ENCODE data around the gene CCNK.
A peak's percentile ranks its signal among the peaks of the same experiment; 100 is the strongest.

Gene CCNK

GRCh38 chr14:99480917-99481744 lies at the start of gene CCNK:
CCNK (plus strand) TSS chr14:99481409; CDS start chr14:99492678, 11,269 bp downstream.
- peak; percentile 100 for DNase-seq

DNA sequence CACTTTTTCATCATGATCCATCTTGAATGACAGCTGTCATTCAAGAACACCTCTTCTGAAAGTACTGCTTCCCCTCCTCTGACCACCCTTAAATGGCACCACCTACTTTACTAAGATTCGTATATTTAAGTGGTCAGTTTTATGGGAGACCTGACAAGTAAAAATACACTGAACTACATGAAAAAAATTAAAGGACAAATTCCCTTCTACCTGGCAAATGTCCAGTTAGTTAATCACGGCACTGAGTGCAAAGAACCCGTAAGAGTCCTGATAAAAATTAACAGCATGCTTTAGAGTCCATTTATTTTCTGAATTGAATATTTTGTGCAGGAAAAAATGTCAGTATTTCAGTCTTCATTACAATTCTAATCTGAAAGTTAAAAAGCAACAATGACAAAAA lies 49.2 kb upstream of the CCNK start:
- DNase-seq, result no peak

- DNase-seq, result no peak
These were observed 48.7 kb upstream of the CCNK start for GRCh38 chr14:99432485-99432884.

DNA sequence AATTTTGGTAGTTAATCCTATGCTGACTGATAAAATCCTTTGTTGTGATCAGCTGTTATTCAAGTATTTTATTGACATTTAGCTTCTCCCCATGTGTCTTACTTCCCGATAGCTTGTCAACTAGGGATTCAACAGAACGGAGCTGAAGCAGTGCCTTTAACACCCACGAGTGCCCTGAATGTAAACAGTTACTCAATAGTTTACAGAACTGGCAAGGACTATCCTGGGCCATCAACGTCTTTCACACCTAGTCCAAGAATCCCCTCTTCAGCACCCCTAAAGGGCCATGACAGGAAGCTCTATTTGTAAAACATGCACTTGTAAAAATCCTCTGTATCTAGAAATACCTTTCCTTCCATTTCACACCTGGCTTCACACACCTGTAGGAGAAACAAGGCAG lies 45.9 kb upstream of the CCNK start:
- DNase-seq, result no peak

GRCh38 chr14:99436247-99437180 lies 44.7 kb upstream of the CCNK start:
- DNase-seq, result no peak

- no peak for DNase-seq
These were observed 43.5 kb upstream of the CCNK start for GRCh38 chr14:99437706-99438105.

DNA sequence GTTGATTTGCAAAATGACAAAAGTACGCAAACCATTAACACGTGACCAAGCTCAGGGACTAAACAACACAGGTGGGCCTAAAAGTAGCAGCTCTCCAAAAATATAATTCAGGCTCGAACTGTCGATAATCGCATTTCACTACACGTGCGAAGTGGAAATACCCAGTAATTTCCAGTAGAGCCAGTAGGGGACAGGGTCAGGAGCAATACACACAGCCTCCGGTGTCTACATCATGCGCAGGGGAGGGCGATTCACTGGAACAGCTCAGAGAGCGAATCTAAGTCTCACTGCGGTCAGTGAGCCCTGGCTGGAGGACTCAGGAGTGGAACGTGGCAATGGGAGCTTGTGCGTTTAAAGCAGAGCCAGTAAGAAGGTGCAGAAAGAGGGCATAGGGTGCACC lies 40.9 kb upstream of the CCNK start:
- DNase-seq, result no peak

GRCh38 chr14:99441157-99441870 lies 39.9 kb upstream of the CCNK start:
- no peak for DNase-seq

DNA sequence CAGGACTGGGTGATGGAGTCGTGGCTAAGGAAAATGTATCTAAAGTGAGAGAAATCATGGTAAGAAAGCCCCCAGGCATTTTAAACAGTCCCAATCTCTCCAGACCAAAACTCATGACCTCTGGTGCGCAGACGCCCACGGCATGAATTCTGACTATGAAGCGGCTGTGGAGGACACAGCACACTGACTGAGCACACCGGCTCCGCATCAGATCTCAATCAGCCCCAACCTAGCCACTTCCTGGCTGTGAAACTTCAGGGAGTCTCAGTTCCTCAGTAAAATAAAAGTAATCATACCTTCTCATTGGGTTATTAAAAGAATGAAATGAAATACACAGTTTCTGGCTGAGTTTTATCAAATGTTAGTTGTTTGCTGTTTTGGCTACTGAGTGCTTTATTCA lies 39.3 kb upstream of the CCNK start:
- no peak for DNase-seq

- no peak for DNase-seq
These were observed 35.3 kb upstream of the CCNK start for GRCh38 chr14:99445931-99446330.

- DNase-seq, result no peak
These were observed 33.5 kb upstream of the CCNK start for GRCh38 chr14:99447739-99448138.

DNA sequence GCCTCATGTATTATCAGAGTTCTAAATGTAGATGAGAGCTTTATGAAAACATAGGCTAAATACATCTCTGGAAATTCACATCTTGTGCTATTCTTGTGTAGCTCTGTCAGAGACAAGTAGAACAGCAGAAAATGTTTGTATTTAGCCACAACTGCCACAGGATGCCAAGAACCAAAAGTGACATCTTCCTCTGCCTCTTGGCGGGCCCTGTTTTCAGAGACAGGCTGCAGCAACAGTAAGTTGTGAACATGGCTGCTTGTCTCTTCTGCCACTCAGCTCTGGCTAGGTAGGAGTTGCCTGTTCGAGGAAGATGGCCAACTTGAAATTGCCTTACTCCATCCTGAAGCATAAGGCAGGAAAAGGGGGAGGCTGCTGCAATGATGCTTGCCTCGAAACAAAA lies 30.9 kb upstream of the CCNK start:
- DNase-seq, result no peak

DNA sequence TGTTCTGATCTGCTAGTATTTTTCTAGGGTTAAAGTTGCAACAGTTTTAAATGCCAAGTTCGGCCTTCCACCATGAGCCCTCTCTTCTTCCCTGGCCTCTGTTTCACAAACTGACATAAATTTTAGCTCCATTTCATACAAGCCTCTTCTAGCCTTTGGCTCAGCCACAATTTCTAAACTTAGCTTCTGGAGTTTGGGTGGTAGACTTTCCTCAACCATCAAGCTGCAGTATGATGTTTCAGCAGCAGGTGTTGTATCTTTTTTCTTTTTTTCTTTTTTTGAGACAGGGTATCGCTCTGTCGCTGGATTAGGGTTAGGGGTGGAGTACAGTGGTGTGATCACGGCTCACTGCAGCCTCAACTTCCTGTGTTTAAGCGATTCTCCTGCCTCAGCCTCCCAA lies 30.0 kb upstream of the CCNK start:
- no peak for DNase-seq

DNA sequence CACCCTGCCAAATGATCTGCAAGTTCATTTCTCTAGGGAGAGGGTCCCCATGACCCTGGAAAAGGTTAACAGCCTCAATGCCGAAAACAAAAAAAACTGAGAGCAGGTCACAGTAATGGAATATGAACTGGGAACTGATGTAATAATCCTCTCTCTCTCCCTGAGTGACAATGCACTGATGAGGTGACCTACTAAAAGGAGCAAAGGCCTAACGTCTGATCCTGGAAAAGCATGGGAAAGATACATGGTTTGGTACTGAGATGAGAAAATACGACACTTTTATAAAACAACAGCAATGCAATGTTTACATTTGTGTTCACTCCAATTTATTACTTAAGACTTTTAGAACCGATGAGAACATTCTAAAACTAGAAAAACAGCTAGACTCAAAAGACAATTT lies 28.2 kb upstream of the CCNK start:
- DNase-seq, result no peak

GRCh38 chr14:99454246-99454645 lies 27.0 kb upstream of the CCNK start:
- DNase-seq, result no peak

- no peak for DNase-seq
These were observed 21.6 kb upstream of the CCNK start for GRCh38 chr14:99459481-99460100.

- no peak for DNase-seq
These were observed 20.4 kb upstream of the CCNK start for GRCh38 chr14:99460793-99461192.

DNA sequence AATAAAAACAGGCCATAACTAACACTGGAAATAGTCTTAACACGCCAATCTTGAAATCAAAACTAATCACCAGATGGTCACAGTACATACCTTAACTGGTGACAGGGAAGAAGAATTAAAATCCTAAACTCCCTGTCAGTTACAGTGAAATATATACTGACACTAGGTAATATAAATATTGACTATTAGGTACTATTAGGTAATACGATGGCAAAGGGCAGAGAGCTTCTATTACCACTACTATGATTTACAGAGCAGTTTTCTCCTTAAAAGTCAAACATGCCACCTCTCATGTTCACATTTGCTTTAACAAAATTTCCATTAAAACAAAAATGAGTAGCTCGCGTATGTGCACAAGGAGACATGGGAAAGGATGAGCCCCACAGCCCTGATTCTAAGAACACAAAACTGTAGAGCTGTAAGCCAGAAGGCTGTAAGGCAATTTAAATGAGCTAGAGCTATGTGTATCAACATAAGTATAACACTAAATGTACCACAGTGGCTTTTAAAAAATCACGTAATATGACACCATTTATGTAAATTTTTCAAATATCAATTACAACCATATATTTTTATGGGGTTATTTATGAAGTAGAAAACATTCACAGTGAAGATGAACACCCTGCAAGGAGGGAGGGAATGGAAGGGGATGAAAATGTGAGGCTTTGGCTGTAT lies 19.7 kb upstream of the CCNK start:
- no peak for DNase-seq

GRCh38 chr14:99462210-99462609 lies 19.0 kb upstream of the CCNK start:
- DNase-seq, result no peak

DNA sequence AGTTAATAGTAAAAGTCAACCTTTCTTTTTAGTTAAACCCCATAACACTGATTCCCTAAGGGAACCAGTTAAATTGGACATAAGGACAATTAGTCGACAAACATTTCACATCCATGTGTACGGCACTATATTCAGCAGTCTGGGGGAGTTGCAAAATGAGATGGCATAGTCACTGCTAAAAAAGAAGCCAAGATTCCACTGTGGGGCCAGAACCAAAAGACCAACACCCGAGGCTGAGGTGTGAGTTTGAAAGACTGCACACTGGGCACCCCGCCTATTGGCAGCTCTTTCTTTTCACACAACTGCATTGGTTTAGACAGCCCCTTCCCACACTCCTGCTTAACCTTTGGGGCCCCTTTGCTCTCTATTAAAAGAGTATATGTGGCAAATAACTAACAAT lies 17.2 kb upstream of the CCNK start:
- DNase-seq, result no peak

GRCh38 chr14:99465288-99465687 lies 15.9 kb upstream of the CCNK start:
- DNase-seq, result no peak

- no peak for DNase-seq
These were observed 14.5 kb upstream of the CCNK start for GRCh38 chr14:99466758-99467157.

Data from NCI-H345 (cell line).